Gastroesophageal sphincter (tissue), 3 donors: ENCODE results near the gene SORL1-AS1.

Experiments used
- EP300 ChIP-seq: sonication (generic); formaldehyde crosslinking; IDR thresholded peaks from one replicate; pipeline ENCODE4 v1.6.1; 2017; ENCODE audit warnings: antibody characterized with exemption, mild to moderate bottlenecking
- POLR2A ChIP-seq, 2 donors: fragments of 450-650 bp; IDR thresholded peaks; one replicate each; pipeline ENCODE4 v1.6.1; 2017; ENCODE audit warnings: antibody characterized with exemption in 2 of 2, mild to moderate bottlenecking in 2 of 2, moderate library complexity in 1 of 2
- TF ChIP-seq, protein P1 (sequence below), 4 experiments: fragments of 200-600 bp in 2 of 4; fragments of 450-650 bp in 2 of 4; sonication (generic) in 1 of 4; IDR thresholded peaks; one replicate each; pipeline ENCODE4 v1.5.1; 2017 to 2019; ENCODE audit warnings: antibody characterized with exemption in 4 of 4, mild to moderate bottlenecking in 2 of 4, moderate library complexity in 2 of 4

DNA sequence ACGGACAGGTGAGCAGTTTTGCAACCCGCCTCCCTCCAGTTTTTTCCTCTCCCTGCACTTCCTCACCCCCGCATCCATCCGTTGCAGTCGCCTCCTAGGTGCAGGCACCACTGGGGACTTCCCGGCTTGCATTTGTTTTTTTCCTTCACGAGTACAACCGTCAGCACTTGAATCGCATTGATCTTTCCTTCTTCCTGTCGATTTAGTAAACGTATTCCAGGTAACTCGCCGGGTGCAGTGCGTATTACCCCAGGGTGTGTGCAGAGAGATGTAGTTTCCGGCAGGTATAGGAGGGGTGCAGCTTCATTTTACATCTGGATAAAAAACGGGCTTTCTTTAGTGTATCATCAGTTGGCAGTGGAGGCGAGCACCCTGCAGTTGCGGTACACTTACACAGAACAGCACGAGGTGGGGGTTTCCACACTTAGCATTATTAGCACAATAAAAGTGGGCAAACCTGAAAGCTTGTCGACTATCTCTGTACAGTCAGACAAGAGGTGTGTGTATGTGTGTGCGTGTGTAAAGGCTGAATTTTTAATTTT lies at the start of gene SORL1-AS1:
- TF ChIP-seq EP300 (no peak), POLR2A (IDR thresholded peaks at IDR 0.05) (no peak)
- TF ChIP-seq, protein P1, sequence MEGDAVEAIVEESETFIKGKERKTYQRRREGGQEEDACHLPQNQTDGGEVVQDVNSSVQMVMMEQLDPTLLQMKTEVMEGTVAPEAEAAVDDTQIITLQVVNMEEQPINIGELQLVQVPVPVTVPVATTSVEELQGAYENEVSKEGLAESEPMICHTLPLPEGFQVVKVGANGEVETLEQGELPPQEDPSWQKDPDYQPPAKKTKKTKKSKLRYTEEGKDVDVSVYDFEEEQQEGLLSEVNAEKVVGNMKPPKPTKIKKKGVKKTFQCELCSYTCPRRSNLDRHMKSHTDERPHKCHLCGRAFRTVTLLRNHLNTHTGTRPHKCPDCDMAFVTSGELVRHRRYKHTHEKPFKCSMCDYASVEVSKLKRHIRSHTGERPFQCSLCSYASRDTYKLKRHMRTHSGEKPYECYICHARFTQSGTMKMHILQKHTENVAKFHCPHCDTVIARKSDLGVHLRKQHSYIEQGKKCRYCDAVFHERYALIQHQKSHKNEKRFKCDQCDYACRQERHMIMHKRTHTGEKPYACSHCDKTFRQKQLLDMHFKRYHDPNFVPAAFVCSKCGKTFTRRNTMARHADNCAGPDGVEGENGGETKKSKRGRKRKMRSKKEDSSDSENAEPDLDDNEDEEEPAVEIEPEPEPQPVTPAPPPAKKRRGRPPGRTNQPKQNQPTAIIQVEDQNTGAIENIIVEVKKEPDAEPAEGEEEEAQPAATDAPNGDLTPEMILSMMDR (IDR thresholded peaks at IDR 0.05), result no peak
